Gastrocnemius medialis (tissue), 4 donors: Measurements from ENCODE around the gene CCL28. TPM values are rescaled to one million over a fixed set of nuclear protein-coding genes. Genes with fewer than 3 reads are reported as not detected.
A peak's percentile ranks its signal among the peaks of the same experiment; 100 is the strongest.

Experiments used
- ATAC-seq, 2 donors: fragments of 150-250 bp; one replicate each; pipeline ENCODE4 v1.9.1; 2016
- DNase-seq, 2 donors: peaks; one replicate each; pipeline ENCODE4 v3.0.0-alpha.2; 2019
- H3K27ac ChIP-seq, 4 donors: fragments of 200-600 bp; sonication (generic); 1 replicate in 1 of 4; 2 replicates in 3 of 4; pipeline ENCODE4 v1.5.1; 2016 to 2018; ENCODE audit warnings: mild to moderate bottlenecking in 2 of 4, moderate library complexity in 1 of 4
- H3K27me3 ChIP-seq, 3 donors: fragments of 200-600 bp; sonication (generic) in 2 of 3; 1 replicate in 1 of 3; 2 replicates in 2 of 3; pipeline versions ENCODE4 v1.5.1 to v1.6.0; 2016 to 2019; ENCODE audit warnings: mild to moderate bottlenecking in 1 of 3, moderate library complexity in 1 of 3
- H3K36me3 ChIP-seq, 2 donors: fragments of 200-600 bp; sonication (generic) in 1 of 2; one replicate each; pipeline ENCODE4 v1.5.1; 2017 to 2018
- H3K4me1 ChIP-seq, 2 donors: fragments of 200-600 bp; sonication (generic) in 1 of 2; one replicate each; pipeline ENCODE4 v1.5.1; 2016 to 2017; ENCODE audit warnings: mild to moderate bottlenecking in 2 of 2
- H3K4me3 ChIP-seq, 4 donors: fragments of 200-600 bp; sonication (generic) in 3 of 4; 1 replicate in 1 of 4; 2 replicates in 3 of 4; pipeline ENCODE4 v1.5.1; 2016 to 2019; ENCODE audit warnings: mild to moderate bottlenecking in 2 of 4
- H3K9me3 ChIP-seq, 3 donors: fragments of 200-600 bp; sonication (generic) in 2 of 3; 1 replicate in 1 of 3; 2 replicates in 2 of 3; pipeline ENCODE4 v1.5.1; 2016 to 2019
- CTCF ChIP-seq, 5 experiments: fragments of 450-650 bp in 3 of 5; fragments of 200-600 bp in 2 of 5; sonication (generic) in 2 of 5; IDR thresholded peaks in 4 of 5; conservative IDR thresholded peaks in 1 of 5; 1 replicate in 4 of 5; 2 replicates in 1 of 5; pipeline ENCODE4 v1.5.1; 2016 to 2019; ENCODE audit warnings: antibody characterized with exemption in 5 of 5, mild to moderate bottlenecking in 3 of 5, moderate library complexity in 3 of 5
- POLR2A ChIP-seq, 2 donors: fragments of 450-650 bp; IDR thresholded peaks; one replicate each; pipeline ENCODE4 v1.6.1; 2017; ENCODE audit warnings: antibody characterized with exemption in 2 of 2, mild to moderate bottlenecking in 2 of 2, moderate library complexity in 2 of 2
- in situ Hi-C, 4 donors: fragments of 200-750 bp; cut with MboI; loops; one replicate each; pipeline versions ENCODE4 v1.15.0 to v1.8.0; 2017; ENCODE audit warnings: low sequenced_read_pairs in 4 of 4
- intact Hi-C: fragments of 100-400 bp; cut with DNase I; formaldehyde crosslinking; loops from one replicate; pipeline ENCODE4 v1.15.1; 2023; ENCODE audit warnings: low total_unique reads
- total RNA-seq, 4 donors: library from RNA; depleted of rRNA; stranded (reverse); fragments of >200 nt; gene quantifications; one replicate each; pipeline versions ENCODE4 v1.1.0 to v1.2.3, GENCODE V29; 2016

The CCL28 gene
- total RNA-seq, 4 donors from 2014 or later: 0.16 to 0.25 (median 0.19) TPM; not detected in 1

- no peak for DNase-seq
- Histone ChIP-seq H3K36me3 (no peaks in the 10 kb centered on the region), H3K9me3 (no peaks in the 10 kb centered on the region), H3K27me3 (no peaks in the 10 kb centered on the region), H3K4me1 (peaks cover 4% of the 10 kb centered on the region in 2 donors), H3K27ac (no peak overlapping the region), H3K4me3 (no peak overlapping the region)
- no peak for TF ChIP-seq CTCF (IDR thresholded peaks at IDR 0.05 in 4 of 5, conservative IDR thresholded peaks at IDR 0.05 in 1 of 5)
- no peak for TF ChIP-seq POLR2A (IDR thresholded peaks at IDR 0.05)
- in situ Hi-C loops (no loop called here), intact Hi-C loops (no loop called here)
- no peak for ATAC-seq
These were observed 21.2 kb upstream of the CCL28 start for GRCh38 chr5:43433382-43433781.

GRCh38 chr5:43432486-43433375, 20.5 kb upstream of the CCL28 start:
- ATAC-seq: peak; percentile 36 to 58
- Histone ChIP-seq H3K27ac (no peak overlapping the region), H3K9me3 (no peaks in the 10 kb centered on the region), H3K27me3 (no peaks in the 10 kb centered on the region), H3K36me3 (no peaks in the 10 kb centered on the region), H3K4me1 (peaks cover 4% of the 10 kb centered on the region in 2 donors), H3K4me3 (no peak overlapping the region)
- intact Hi-C loops (no loop called here), in situ Hi-C loops (no loop called here)
- TF ChIP-seq POLR2A (IDR thresholded peaks at IDR 0.05) (no peak), CTCF (IDR thresholded peaks at IDR 0.05 in 4 of 5, conservative IDR thresholded peaks at IDR 0.05 in 1 of 5) (no peak)
- peak; percentile 2 to 34 for DNase-seq

GRCh38 chr5:43429706-43430105, 17.5 kb upstream of the CCL28 start:
- intact Hi-C loops (no loop called here), in situ Hi-C loops (no loop called here)
- no peak for ATAC-seq
- TF ChIP-seq CTCF (IDR thresholded peaks at IDR 0.05 in 4 of 5, conservative IDR thresholded peaks at IDR 0.05 in 1 of 5) (no peak), POLR2A (IDR thresholded peaks at IDR 0.05) (no peak)
- Histone ChIP-seq H3K4me1 (peaks cover 4% of the 10 kb centered on the region in 2 donors), H3K27ac (no peak overlapping the region), H3K4me3 (no peak overlapping the region), H3K27me3 (no peaks in the 10 kb centered on the region), H3K9me3 (no peaks in the 10 kb centered on the region), H3K36me3 (no peaks in the 10 kb centered on the region)
- DNase-seq: no peak

- no peak for ATAC-seq
- Histone ChIP-seq H3K27me3 (no peaks in the 10 kb centered on the region), H3K27ac (no peak overlapping the region), H3K9me3 (no peaks in the 10 kb centered on the region), H3K36me3 (no peaks in the 10 kb centered on the region), H3K4me3 (no peak overlapping the region), H3K4me1 (peaks cover 4% of the 10 kb centered on the region in 2 donors)
- no peak for DNase-seq
- TF ChIP-seq POLR2A (IDR thresholded peaks at IDR 0.05) (no peak), CTCF (IDR thresholded peaks at IDR 0.05 in 4 of 5, conservative IDR thresholded peaks at IDR 0.05 in 1 of 5) (no peak)
- intact Hi-C loops (no loop called here), in situ Hi-C loops (no loop called here)
These were observed 16.8 kb upstream of the CCL28 start for GRCh38 chr5:43429016-43429415.
